Mesenchymal stem cell (in vitro differentiated cells and primary cell): Measurements from ENCODE around the gene SHTN1.
A peak's percentile ranks its signal among the peaks of the same experiment; 100 is the strongest.

Source experiments
- DNase-seq: peaks from one replicate; pipeline ENCODE4 v3.0.0-alpha.2; 2013
- H2AFZ ChIP-seq: one replicate; pipeline ENCODE4 v1.6.1; 2013; ENCODE audit warnings: low read depth, mild to moderate bottlenecking, control low read depth, inconsistent platforms, low read length, moderate library complexity
- H2AK5ac ChIP-seq: 2 replicates; pipeline ENCODE4 v1.6.1; 2013; ENCODE audit warnings: low read length, moderate library complexity, mild to moderate bottlenecking, inconsistent platforms; ENCODE audit not compliant: severe bottlenecking
- H2BK120ac ChIP-seq: one replicate; pipeline ENCODE4 v1.6.1; 2013; ENCODE audit warnings: low read depth, mild to moderate bottlenecking, inconsistent platforms, low read length, moderate library complexity
- H2BK12ac ChIP-seq, 2 experiments: one replicate each; pipeline ENCODE4 v1.6.1; 2013; ENCODE audit warnings: inconsistent platforms in 2 of 2, low read length in 2 of 2, mild to moderate bottlenecking in 2 of 2, moderate library complexity in 2 of 2, control low read depth in 1 of 2
- H2BK15ac ChIP-seq: one replicate; pipeline ENCODE4 v1.6.1; 2013; ENCODE audit warnings: mild to moderate bottlenecking, low read depth, inconsistent platforms; ENCODE audit not compliant: poor library complexity, severe bottlenecking
- H2BK5ac ChIP-seq: 2 replicates; pipeline ENCODE4 v1.6.1; 2013; ENCODE audit warnings: low read depth, mild to moderate bottlenecking, low read length, control low read depth, inconsistent platforms; ENCODE audit not compliant: poor library complexity, severe bottlenecking
- H3K14ac ChIP-seq, 2 experiments: one replicate each; pipeline ENCODE4 v1.6.1; 2013; ENCODE audit warnings: inconsistent platforms in 2 of 2, low read length in 2 of 2, control low read depth in 1 of 2, mild to moderate bottlenecking in 1 of 2, moderate library complexity in 1 of 2
- H3K18ac ChIP-seq, 2 experiments: one replicate each; pipeline ENCODE4 v1.6.1; 2013; ENCODE audit warnings: inconsistent platforms in 2 of 2, low read length in 2 of 2, control low read depth in 1 of 2, low read depth in 1 of 2, mild to moderate bottlenecking in 1 of 2
- H3K23ac ChIP-seq, 2 experiments: one replicate each; pipeline ENCODE4 v1.6.1; 2013; ENCODE audit warnings: inconsistent platforms in 2 of 2, low read length in 2 of 2, mild to moderate bottlenecking in 2 of 2, moderate library complexity in 2 of 2, control low read depth in 1 of 2
- H3K27ac ChIP-seq: 2 replicates; pipeline ENCODE4 v1.5.1; 2013; ENCODE audit warnings: mild to moderate bottlenecking, moderate library complexity, low read length, control low read depth, inconsistent platforms; ENCODE audit not compliant: poor library complexity, severe bottlenecking
- H3K27me3 ChIP-seq, 2 experiments: 2 replicates each; pipeline versions ENCODE4 v1.6.1 to v1.7.0; 2013; ENCODE audit warnings: low read length in 2 of 2, mild to moderate bottlenecking in 2 of 2, moderate library complexity in 2 of 2, control low read depth in 1 of 2, inconsistent platforms in 1 of 2; ENCODE audit not compliant: control insufficient read depth in 1 of 2, insufficient read depth in 1 of 2
- H3K36me3 ChIP-seq, 2 experiments: 2 replicates each; pipeline versions ENCODE4 v1.6.1 to v1.7.0; 2013; ENCODE audit warnings: low read length in 2 of 2, control low read depth in 1 of 2, inconsistent platforms in 1 of 2, low read depth in 1 of 2, mild to moderate bottlenecking in 1 of 2; ENCODE audit not compliant: insufficient read depth in 2 of 2, control insufficient read depth in 1 of 2
- H3K4ac ChIP-seq, 2 experiments: one replicate each; pipeline ENCODE4 v1.6.1; 2013; ENCODE audit warnings: inconsistent platforms in 2 of 2, low read length in 2 of 2, mild to moderate bottlenecking in 2 of 2, moderate library complexity in 2 of 2, control low read depth in 1 of 2, low read depth in 1 of 2
- H3K4me1 ChIP-seq: 2 replicates; pipeline ENCODE4 v1.6.1; 2013; ENCODE audit warnings: low read depth, low read length, control low read depth; ENCODE audit not compliant: control insufficient read depth, insufficient read depth
- H3K4me2 ChIP-seq: 2 replicates; pipeline ENCODE4 v1.6.1; 2013; ENCODE audit warnings: low read length, mild to moderate bottlenecking, inconsistent platforms; ENCODE audit not compliant: poor library complexity, severe bottlenecking
- H3K4me3 ChIP-seq, 2 experiments: 2 replicates each; pipeline versions ENCODE4 v1.5.1 to v1.7.0; 2013; ENCODE audit warnings: low read length in 2 of 2, mild to moderate bottlenecking in 2 of 2, control low read depth in 1 of 2, low read depth in 1 of 2; ENCODE audit not compliant: insufficient read depth in 1 of 2
- H3K79me1 ChIP-seq: replicated peaks from 2 replicates; pipeline ENCODE4 v1.6.1; 2013; ENCODE audit warnings: mild to moderate bottlenecking, control low read depth, low read length, inconsistent platforms; ENCODE audit not compliant: poor library complexity, severe bottlenecking
- H3K9ac ChIP-seq: 2 replicates; pipeline ENCODE4 v1.7.0; 2013; ENCODE audit warnings: mild to moderate bottlenecking, low read length, moderate library complexity
- H3K9me3 ChIP-seq: 2 replicates; pipeline ENCODE4 v1.7.0; 2013; ENCODE audit warnings: mild to moderate bottlenecking, low read length; ENCODE audit not compliant: control insufficient read depth
- H4K8ac ChIP-seq: one replicate; pipeline ENCODE4 v1.6.1; 2013; ENCODE audit warnings: inconsistent platforms, mild to moderate bottlenecking, low read length, moderate library complexity
- H4K91ac ChIP-seq: one replicate; pipeline ENCODE4 v1.6.1; 2013; ENCODE audit warnings: mild to moderate bottlenecking, low read length, inconsistent platforms
- WGBS: methylation state at CpG from one replicate; pipeline ENCODE4 v1.1.7; 2013; ENCODE audit warnings: mixed read lengths; 5-methylcytosine and 5-hydroxymethylcytosine counted together

SHTN1 gene

DNA sequence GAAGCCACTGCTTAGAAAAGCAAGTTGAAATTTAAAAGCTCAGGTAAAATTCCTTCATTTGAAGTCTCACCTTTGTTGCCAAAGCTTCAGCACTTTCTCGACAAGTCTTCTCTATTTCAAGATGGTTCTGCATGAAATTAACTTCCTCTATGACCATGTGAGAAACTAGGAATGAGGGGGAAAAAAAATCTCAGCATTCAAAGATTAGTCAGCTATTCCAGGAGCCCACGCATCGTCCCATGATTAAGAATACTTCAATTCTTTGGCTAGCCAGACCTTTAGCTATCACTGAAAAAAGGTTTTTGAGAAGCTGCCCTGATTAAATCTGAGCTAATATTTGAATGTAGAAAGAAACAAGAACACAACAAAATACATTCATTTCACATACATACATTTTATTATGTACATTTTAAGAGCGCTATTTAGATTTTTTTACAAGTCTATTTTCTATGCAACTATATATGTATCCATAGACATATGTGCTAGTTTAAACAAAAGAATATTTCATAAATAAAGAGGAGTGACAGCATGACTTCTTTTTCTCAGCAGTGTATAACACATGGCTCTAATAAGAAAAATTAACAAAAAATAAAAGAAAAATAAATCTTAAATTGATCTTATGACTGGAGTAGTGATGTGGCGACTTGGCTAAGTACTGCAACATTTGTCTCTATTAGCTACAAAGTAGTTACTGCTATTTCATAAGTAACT, 44.8 kb downstream of the SHTN1 start:
- no peak overlapping the region for H3K4me2 ChIP-seq
- H2BK12ac ChIP-seq, result no peak overlapping the region
- H3K36me3 ChIP-seq, result peaks cover 0 to 2% of the 10 kb centered on the region in 2 experiments
- H3K4me3 ChIP-seq, result no peak overlapping the region
- no peaks in the 10 kb centered on the region for H3K27me3 ChIP-seq
- no peak overlapping the region for H4K91ac ChIP-seq
- H3K9ac ChIP-seq, result peak overlapping the region; percentile 60
- DNase-seq, result no peak
- H2BK5ac ChIP-seq, result no peak overlapping the region
- 100% methylated on average over 4 of the region's 5 CpGs for WGBS
- H3K23ac ChIP-seq, result no peak overlapping the region
- H3K4ac ChIP-seq, result no peak overlapping the region
- no peak overlapping the region for H4K8ac ChIP-seq
- no peak overlapping the region for H3K18ac ChIP-seq
- H2AK5ac ChIP-seq, result no peak overlapping the region
- peaks cover 8% of the 10 kb centered on the region for H3K79me1 ChIP-seq
- no peak overlapping the region for H3K27ac ChIP-seq
- no peak overlapping the region for H3K14ac ChIP-seq
- no peak overlapping the region for H2BK15ac ChIP-seq
- no peaks in the 10 kb centered on the region for H3K4me1 ChIP-seq
- no peak overlapping the region for H2AFZ ChIP-seq
- no peak overlapping the region for H2BK120ac ChIP-seq
- no peaks in the 10 kb centered on the region for H3K9me3 ChIP-seq

DNA sequence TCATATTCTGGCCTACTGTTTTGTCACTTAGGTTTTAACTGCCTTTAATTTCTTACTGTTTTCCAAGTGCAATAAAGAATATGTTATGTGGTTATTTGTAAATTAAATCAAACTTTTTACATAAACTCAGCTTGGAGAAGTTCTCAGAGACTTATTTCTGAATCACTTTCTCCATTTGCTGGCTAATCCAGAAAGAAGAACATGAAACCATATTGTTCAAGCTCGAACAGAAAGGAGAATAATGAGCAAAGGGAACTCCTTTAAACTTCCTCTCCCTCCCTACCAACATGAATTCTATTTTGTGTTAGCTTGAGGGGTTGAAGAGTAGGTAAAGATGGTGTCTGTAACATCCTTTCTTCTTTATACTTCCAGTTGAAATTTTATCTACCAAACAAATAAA, 52.3 kb downstream of the SHTN1 start:
- no peaks in the 10 kb centered on the region for H3K4me1 ChIP-seq
- no CpG with 5 or more reads among the region's 1 CpG for WGBS
- no peak overlapping the region for H3K9ac ChIP-seq
- no peak overlapping the region for H2BK5ac ChIP-seq
- H2BK15ac ChIP-seq, result no peak overlapping the region
- H3K79me1 ChIP-seq, result peaks cover 3% of the 10 kb centered on the region
- no peak overlapping the region for H2AFZ ChIP-seq
- H3K4me3 ChIP-seq, result no peak overlapping the region
- no peak overlapping the region for H3K23ac ChIP-seq
- H3K36me3 ChIP-seq, result peaks cover 0 to 9% of the 10 kb centered on the region in 2 experiments
- DNase-seq, result no peak
- no peaks in the 10 kb centered on the region for H3K9me3 ChIP-seq
- no peak overlapping the region for H3K27ac ChIP-seq
- H3K4ac ChIP-seq, result no peak overlapping the region
- no peak overlapping the region for H3K14ac ChIP-seq
- no peak overlapping the region for H4K8ac ChIP-seq
- H4K91ac ChIP-seq, result no peak overlapping the region
- H3K4me2 ChIP-seq, result no peak overlapping the region
- H3K18ac ChIP-seq, result no peak overlapping the region
- H2AK5ac ChIP-seq, result no peak overlapping the region
- H2BK120ac ChIP-seq, result no peak overlapping the region
- no peak overlapping the region for H2BK12ac ChIP-seq
- H3K27me3 ChIP-seq, result no peaks in the 10 kb centered on the region

DNA sequence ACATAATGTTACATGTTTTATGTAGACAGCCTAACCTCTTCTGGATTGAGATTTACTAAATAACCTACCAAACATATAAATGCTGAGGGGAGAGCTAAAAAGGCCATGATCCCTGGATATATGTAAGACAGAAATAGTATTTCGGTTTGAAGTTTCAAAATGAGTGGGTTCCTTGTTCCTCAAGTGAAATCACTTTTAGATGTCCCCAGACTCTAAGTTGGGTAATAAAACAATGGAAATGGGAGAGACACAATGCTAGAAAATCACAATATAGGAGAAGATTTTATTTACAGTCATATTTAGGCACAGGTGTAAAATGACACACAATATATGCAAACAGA, 56.5 kb downstream of the SHTN1 start:
- H3K36me3 ChIP-seq, result peaks cover 0 to 4% of the 10 kb centered on the region in 2 experiments
- no peak overlapping the region for H3K4ac ChIP-seq
- no peak overlapping the region for H3K4me3 ChIP-seq
- H2BK5ac ChIP-seq, result no peak overlapping the region
- H3K27ac ChIP-seq, result no peak overlapping the region
- no peaks in the 10 kb centered on the region for H3K27me3 ChIP-seq
- no peaks in the 10 kb centered on the region for H3K4me1 ChIP-seq
- H2AFZ ChIP-seq, result no peak overlapping the region
- H2BK12ac ChIP-seq, result no peak overlapping the region
- no peak overlapping the region for H3K4me2 ChIP-seq
- no peak overlapping the region for H2BK15ac ChIP-seq
- no peak overlapping the region for H4K8ac ChIP-seq
- no peak overlapping the region for H3K14ac ChIP-seq
- H4K91ac ChIP-seq, result no peak overlapping the region
- H3K9me3 ChIP-seq, result no peaks in the 10 kb centered on the region
- no peak overlapping the region for H2BK120ac ChIP-seq
- no peak overlapping the region for H3K23ac ChIP-seq
- no peak overlapping the region for H2AK5ac ChIP-seq
- no peak overlapping the region for H3K9ac ChIP-seq
- no peak for DNase-seq
- 80% methylated on average over 1 of the region's 1 CpG for WGBS
- H3K18ac ChIP-seq, result no peak overlapping the region
- H3K79me1 ChIP-seq, result no peaks in the 10 kb centered on the region

DNA sequence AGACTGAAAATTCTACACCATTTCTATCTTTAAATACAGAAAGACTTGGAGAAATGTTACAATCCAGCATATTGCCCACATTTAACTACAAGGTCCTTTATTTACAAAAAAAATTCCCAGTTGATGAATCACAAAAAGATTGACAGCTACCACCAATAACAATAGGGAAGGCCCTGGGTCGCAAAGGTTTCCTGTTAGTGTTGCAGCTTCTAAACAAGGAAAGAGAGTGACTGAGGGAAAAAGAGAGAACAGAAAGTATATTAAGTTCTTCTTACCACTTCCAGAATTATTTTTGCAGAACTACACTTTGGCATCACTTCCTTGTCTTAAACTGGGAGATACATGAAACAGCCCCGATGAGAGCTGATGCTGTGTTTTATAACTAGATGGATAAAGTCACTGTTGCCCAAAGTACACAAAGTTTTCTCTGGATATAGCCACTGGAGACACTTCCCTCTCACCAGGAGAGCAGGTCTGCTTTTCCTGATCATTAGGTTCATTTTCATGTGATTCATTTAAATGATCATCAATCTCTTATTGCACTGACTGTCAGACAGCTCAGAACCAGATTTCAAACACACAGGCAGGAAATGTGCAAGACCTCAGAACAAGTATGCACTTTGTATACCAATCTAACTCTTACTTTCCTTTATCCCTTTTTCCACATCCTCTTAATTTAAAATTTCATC, 57.0 kb downstream of the SHTN1 start:
- H4K8ac ChIP-seq, result no peak overlapping the region
- peak overlapping the region; percentile 55 for H3K27ac ChIP-seq
- H3K4me3 ChIP-seq, result no peak overlapping the region
- H3K36me3 ChIP-seq, result peaks cover 0 to 4% of the 10 kb centered on the region in 2 experiments
- no peak overlapping the region for H4K91ac ChIP-seq
- no peak overlapping the region for H3K9ac ChIP-seq
- no peak overlapping the region for H3K14ac ChIP-seq
- H3K18ac ChIP-seq, result no peak overlapping the region
- H3K23ac ChIP-seq, result no peak overlapping the region
- H3K4ac ChIP-seq, result no peak overlapping the region
- H2AK5ac ChIP-seq, result no peak overlapping the region
- H3K27me3 ChIP-seq, result no peaks in the 10 kb centered on the region
- H3K9me3 ChIP-seq, result no peaks in the 10 kb centered on the region
- no peaks in the 10 kb centered on the region for H3K4me1 ChIP-seq
- no peak overlapping the region for H2BK120ac ChIP-seq
- H2BK12ac ChIP-seq, result no peak overlapping the region
- 40% methylated on average over 1 of the region's 2 CpGs for WGBS
- H3K4me2 ChIP-seq, result no peak overlapping the region
- DNase-seq, result peak; percentile 52
- H2BK15ac ChIP-seq, result no peak overlapping the region
- H2AFZ ChIP-seq, result no peak overlapping the region
- no peaks in the 10 kb centered on the region for H3K79me1 ChIP-seq
- no peak overlapping the region for H2BK5ac ChIP-seq
